ENCODE measurements around the gene ATOH8.

ATOH8 gene

DNA sequence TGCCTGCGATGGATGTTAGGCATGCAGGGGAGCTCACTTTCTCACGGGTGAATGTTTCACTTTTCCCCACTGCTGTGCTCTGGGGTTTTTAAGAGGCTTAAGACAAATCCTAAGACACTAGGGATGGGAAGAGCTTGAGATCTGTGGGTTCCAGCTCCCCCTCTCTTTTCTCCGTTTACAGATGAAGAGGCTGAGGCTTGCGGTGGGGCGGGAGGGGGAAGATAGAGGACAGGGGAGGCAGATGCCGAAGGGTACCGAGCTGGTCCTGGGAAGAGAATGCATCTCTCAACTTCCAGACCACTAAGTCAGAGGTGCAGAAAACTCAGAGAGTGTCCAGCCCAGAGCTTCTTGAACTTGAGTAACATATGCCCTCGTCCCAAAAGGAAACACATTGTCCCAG, 8.2 kb upstream of the ATOH8 start:
- Mint-ChIP-seq H3K4me3 (peak overlapping the region; percentile 19 to 63 (median 60)), H3K27me3 (ENCODE audit: low read depth) (peaks cover 26% of the 10 kb centered on the region)
- TF ChIP-seq, protein P1, sequence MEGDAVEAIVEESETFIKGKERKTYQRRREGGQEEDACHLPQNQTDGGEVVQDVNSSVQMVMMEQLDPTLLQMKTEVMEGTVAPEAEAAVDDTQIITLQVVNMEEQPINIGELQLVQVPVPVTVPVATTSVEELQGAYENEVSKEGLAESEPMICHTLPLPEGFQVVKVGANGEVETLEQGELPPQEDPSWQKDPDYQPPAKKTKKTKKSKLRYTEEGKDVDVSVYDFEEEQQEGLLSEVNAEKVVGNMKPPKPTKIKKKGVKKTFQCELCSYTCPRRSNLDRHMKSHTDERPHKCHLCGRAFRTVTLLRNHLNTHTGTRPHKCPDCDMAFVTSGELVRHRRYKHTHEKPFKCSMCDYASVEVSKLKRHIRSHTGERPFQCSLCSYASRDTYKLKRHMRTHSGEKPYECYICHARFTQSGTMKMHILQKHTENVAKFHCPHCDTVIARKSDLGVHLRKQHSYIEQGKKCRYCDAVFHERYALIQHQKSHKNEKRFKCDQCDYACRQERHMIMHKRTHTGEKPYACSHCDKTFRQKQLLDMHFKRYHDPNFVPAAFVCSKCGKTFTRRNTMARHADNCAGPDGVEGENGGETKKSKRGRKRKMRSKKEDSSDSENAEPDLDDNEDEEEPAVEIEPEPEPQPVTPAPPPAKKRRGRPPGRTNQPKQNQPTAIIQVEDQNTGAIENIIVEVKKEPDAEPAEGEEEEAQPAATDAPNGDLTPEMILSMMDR (IDR thresholded peaks at IDR 0.05; ENCODE audit: unreplicated experiment in 3 of 3) = no peak

DNA sequence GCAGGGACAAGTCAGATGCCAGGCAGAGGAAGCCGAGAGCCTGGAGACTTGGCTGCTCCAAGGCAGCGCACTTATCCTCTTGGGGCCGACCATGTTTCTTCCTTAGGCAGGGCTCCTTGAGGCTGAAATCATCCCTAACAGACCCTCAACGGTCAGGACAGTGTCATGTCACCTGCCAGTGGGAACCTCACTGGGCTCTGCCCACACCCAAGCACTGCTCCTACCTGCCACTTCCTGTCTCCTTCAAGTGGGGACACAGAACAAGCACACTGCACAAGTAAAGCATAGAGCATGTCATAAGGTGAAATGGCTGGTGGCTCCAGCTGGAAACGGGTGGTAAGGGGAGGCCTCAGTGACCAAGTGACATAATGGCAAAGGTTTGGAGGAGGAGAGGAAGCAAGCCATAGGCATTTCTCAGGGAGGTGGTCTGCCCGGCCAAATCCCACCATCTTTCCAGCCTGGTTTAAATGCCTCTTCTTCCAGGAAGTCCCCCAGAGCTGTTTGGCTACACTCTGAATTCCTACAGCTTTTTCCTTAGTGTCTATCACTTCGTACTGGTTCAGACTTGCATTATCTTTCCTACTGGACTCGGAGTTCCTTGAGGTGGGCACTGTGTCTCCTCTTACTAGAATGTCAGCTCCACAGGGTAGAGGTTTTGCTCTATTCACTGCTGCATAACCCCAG, 7.3 kb upstream of the ATOH8 start:
- no peaks in the 10 kb centered on the region for H3K9me3 Mint-ChIP-seq
- TF ChIP-seq, protein P1 (IDR thresholded peaks at IDR 0.05; ENCODE audit: unreplicated experiment in 3 of 3) = no peak
- H3K36me3 Mint-ChIP-seq (ENCODE audit: low read depth) = no peaks in the 10 kb centered on the region
- peaks cover 88% of the 10 kb centered on the region for H3K4me1 Mint-ChIP-seq
- H3K27ac Mint-ChIP-seq = peak overlapping the region; percentile 84 to 96 (median 92)
- H3K27me3 Mint-ChIP-seq (ENCODE audit: low read depth) = peaks cover 32% of the 10 kb centered on the region
- H3K4me3 Mint-ChIP-seq = peak overlapping the region in 1 of 3 experiments; percentile 15

More for the DNA sequence above, 8.2 kb upstream of the ATOH8 start:
- H3K27ac Mint-ChIP-seq = peak overlapping the region; percentile 84 to 96 (median 92)
- H3K4me1 Mint-ChIP-seq = peaks cover 86% of the 10 kb centered on the region
- H3K36me3 Mint-ChIP-seq (ENCODE audit: low read depth) = no peaks in the 10 kb centered on the region
- H3K9me3 Mint-ChIP-seq = no peaks in the 10 kb centered on the region

DNA sequence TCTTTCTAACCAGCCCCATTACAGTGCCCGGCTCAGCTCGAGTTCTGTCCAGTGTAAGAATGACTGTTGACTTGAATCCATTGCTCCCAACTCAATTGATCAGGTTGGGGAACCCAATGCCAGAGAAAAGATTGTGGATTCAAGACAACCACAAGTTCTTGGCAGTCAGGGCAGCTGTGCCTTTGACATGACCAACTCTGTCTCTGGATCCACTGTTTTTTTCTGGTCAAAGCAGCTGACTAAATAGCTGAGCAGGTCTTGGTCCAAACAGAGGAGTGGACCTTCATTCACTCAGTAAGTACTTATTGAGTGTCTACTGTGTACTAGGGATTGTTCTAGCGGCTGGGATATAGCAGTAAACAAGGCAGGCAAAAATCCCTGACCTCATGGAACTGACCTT, 6.3 kb upstream of the ATOH8 start:
- Mint-ChIP-seq H3K4me3 (peak overlapping the region in 1 of 3 experiments; percentile 13), H3K27ac (peak overlapping the region in 2 of 3 experiments; percentile 11 to 24), H3K27me3 (ENCODE audit: low read depth) (peaks cover 42% of the 10 kb centered on the region), H3K9me3 (no peaks in the 10 kb centered on the region), H3K4me1 (peaks cover 87% of the 10 kb centered on the region), H3K36me3 (ENCODE audit: low read depth) (no peaks in the 10 kb centered on the region)
- TF ChIP-seq, protein P1 (IDR thresholded peaks at IDR 0.05; ENCODE audit: unreplicated experiment in 3 of 3) = no peak

DNA sequence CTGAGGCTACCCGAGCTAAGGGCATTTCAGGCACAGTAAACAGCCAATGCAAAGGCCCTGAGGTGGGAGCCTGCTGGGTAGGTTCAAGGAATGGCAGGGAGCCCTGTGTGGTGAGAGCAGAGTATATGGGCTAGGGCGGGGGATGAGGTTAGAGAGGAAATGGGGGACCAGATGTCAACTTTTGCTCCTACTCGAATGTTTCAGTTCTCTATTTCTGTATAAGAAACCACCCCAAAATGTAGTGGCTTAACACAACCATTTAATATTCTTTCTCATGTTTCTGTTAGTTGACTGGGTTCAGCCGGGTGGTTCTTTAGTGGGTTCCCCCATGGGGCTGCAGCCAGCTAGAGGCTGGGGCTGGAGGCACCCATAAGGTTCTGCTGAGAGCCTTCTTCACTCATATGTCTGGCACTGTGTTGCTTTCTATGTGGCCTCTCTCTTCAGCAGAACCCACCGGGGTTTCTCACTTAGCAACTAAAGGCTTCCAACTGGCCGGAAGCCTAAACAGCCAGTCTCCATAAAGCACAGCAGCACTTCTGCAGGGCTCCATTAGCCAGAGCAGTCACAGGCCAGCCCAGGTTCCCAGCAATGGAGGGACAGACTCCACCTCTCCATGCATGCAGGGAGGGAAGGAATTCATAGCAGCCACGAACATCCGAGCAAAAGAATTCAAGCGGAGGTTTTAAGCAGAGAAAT, 5.6 kb upstream of the ATOH8 start:
- Mint-ChIP-seq H3K4me3 (peak overlapping the region in 1 of 3 experiments; percentile 25), H3K4me1 (peaks cover 80% of the 10 kb centered on the region), H3K27me3 (ENCODE audit: low read depth) (peaks cover 49% of the 10 kb centered on the region), H3K9me3 (no peaks in the 10 kb centered on the region), H3K36me3 (ENCODE audit: low read depth) (no peaks in the 10 kb centered on the region), H3K27ac (peak overlapping the region in 2 of 3 experiments; percentile 11 to 33)
- TF ChIP-seq, protein P1 (IDR thresholded peaks at IDR 0.05; ENCODE audit: unreplicated experiment in 3 of 3) = no peak

DNA sequence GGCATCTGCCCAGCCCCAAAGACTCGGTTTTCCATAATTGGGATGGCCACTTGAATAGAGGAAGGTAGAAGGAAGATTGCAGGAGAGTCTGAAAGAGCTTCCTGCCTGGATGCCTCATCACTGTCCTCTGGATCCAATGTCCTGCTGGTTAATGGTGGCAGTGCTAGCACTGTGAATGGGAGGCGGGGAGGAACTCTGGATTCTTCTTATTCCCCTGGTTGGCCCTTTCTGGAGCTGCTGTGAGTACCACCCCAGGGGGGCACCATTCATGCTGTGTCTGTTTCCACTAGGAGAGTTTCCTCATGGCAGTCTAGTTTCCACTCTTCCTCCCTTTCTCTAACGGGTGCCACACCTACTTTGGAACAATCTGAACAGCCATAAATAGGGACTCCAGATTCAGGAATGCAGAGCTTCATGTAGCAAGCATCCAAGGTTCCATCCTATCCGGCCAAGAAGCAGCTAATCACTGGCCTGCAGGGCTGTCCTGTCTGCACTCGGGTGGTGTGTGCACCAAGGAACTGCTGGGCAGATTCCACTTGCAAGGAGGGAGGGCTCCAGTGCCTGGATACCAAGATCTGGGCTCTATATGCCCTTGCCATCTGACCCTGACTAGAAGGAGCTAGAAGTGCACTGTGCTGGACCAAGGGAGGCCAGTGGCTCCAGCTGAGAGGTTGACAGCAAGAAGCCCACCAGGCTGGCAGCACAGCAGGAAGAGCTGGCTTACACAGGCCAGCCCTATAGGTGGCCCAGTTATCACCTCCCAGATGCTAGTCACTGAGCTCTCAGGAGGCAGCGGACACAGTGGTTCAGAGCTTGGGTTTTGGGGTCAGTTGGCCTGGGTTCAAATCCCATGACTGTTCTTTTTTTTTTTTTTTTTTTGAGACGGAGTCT, 4.6 kb upstream of the ATOH8 start:
- no peaks in the 10 kb centered on the region for H3K9me3 Mint-ChIP-seq
- TF ChIP-seq, protein P1 (IDR thresholded peaks at IDR 0.05; ENCODE audit: unreplicated experiment in 3 of 3) = no peak
- H3K27me3 Mint-ChIP-seq (ENCODE audit: low read depth) = peaks cover 50% of the 10 kb centered on the region
- H3K36me3 Mint-ChIP-seq (ENCODE audit: low read depth) = no peaks in the 10 kb centered on the region
- H3K4me3 Mint-ChIP-seq = peak overlapping the region in 2 of 3 experiments; percentile 54 to 59
- H3K4me1 Mint-ChIP-seq = peaks cover 69% of the 10 kb centered on the region
- H3K27ac Mint-ChIP-seq = peak overlapping the region in 2 of 3 experiments; percentile 56 to 84

Measured in nephron (organoid).